Colonic mucosa (tissue), 4 donors: ENCODE measurements around the gene PDF. TPM values are rescaled to one million over a fixed set of nuclear protein-coding genes. Genes with fewer than 3 reads are reported as not detected.
A peak's percentile ranks its signal among the peaks of the same experiment; 100 is the strongest.

Experiments
- DNase-seq: peaks from one replicate; pipeline ENCODE4 v3.0.0-alpha.2; 2020
- H3K27ac ChIP-seq: fragments of 200-600 bp; one replicate; pipeline ENCODE4 v1.8.0; 2021
- H3K27me3 ChIP-seq: fragments of 200-600 bp; one replicate; pipeline ENCODE4 v1.8.0; 2021
- H3K36me3 ChIP-seq: fragments of 200-600 bp; one replicate; pipeline ENCODE4 v1.8.0; 2021
- H3K4me1 ChIP-seq: fragments of 200-600 bp; one replicate; pipeline ENCODE4 v1.8.0; 2021; ENCODE audit warnings: mild to moderate bottlenecking
- H3K4me3 ChIP-seq: fragments of 200-600 bp; one replicate; pipeline ENCODE4 v1.8.0; 2021
- H3K9ac ChIP-seq, 2 donors: one replicate each; pipeline ENCODE4 v1.7.0; 2013; ENCODE audit warnings: control low read depth in 2 of 2, low read depth in 2 of 2, low read length in 2 of 2
- H3K9me3 ChIP-seq: fragments of 200-600 bp; one replicate; pipeline ENCODE4 v1.8.0; 2021
- intact Hi-C: fragments of 100-400 bp; cut with DNase I; formaldehyde crosslinking; loops from one replicate; pipeline ENCODE4 v1.14.1; 2022
- total RNA-seq, 2 donors: library from RNA; stranded (reverse); fragmentation: NEBNext Ultra II Directional in 1 of 2; extraction: Animal tissue kit (Norgen Biotek cat#: 25700) in 1 of 2; gene quantifications; one replicate each; pipeline ENCODE4 v1.2.1, GENCODE V29; 2021
- TF ChIP-seq, protein P1 (sequence below): fragments of 200-600 bp; IDR thresholded peaks from one replicate; pipeline ENCODE4 v1.8.0; 2022; ENCODE audit warnings: antibody characterized with exemption, mild to moderate bottlenecking
- donor health status: healthy.
- donor health status: DM: no; HTN: no; CAD: no.
- donor health status: DM: no; HTN: no; CAD: no.

Gene PDF
- 10 to 100 TPM; 13.2 to 35.1 TPM for total RNA-seq

GRCh38 chr16:69330286-69331109, at the start of gene PDF:
Gene PDF (minus strand): TSS chr16:69330588. CDS start chr16:69330570, 18 bp downstream.
- Histone ChIP-seq H3K27me3 (no peaks in the 10 kb centered on the region), H3K9me3 (no peaks in the 10 kb centered on the region), H3K9ac (peak within 1 kb of the TSS; percentile 81 to 89), H3K4me3 (peak within 1 kb of the TSS; percentile 99), H3K4me1 (peaks cover 32% of the 10 kb centered on the region), H3K36me3 (peaks cover 8% of the 10 kb centered on the region), H3K27ac (peak within 1 kb of the TSS; percentile 95)
- peak; percentile 97 for DNase-seq
- TF ChIP-seq, protein P1, sequence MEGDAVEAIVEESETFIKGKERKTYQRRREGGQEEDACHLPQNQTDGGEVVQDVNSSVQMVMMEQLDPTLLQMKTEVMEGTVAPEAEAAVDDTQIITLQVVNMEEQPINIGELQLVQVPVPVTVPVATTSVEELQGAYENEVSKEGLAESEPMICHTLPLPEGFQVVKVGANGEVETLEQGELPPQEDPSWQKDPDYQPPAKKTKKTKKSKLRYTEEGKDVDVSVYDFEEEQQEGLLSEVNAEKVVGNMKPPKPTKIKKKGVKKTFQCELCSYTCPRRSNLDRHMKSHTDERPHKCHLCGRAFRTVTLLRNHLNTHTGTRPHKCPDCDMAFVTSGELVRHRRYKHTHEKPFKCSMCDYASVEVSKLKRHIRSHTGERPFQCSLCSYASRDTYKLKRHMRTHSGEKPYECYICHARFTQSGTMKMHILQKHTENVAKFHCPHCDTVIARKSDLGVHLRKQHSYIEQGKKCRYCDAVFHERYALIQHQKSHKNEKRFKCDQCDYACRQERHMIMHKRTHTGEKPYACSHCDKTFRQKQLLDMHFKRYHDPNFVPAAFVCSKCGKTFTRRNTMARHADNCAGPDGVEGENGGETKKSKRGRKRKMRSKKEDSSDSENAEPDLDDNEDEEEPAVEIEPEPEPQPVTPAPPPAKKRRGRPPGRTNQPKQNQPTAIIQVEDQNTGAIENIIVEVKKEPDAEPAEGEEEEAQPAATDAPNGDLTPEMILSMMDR: no peak
- intact Hi-C loops: no loop called here

DNA sequence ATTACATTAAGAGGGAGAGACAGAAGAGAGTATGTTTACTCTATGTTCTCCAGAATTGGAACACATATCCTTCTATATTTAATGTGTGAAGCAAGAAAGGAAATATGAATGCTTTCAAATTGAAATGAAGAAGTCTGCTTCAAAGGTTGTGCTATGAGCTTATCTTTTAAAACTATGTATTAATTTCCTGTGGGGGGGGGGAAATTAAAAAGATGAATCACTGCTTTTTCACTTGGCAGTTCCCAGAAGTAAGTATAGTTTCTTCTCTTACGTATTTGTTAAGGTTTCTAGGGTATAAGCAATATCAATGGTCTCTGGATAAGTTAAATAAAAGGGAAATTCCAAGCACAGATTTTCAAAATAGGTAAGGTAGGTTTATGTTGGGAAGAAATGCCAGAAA, 48.4 kb upstream of the PDF start:
- Histone ChIP-seq H3K36me3 (no peaks in the 10 kb centered on the region), H3K27ac (no peak overlapping the region), H3K4me3 (no peak overlapping the region), H3K4me1 (no peaks in the 10 kb centered on the region), H3K9me3 (no peaks in the 10 kb centered on the region), H3K27me3 (no peaks in the 10 kb centered on the region), H3K9ac (no peak overlapping the region)
- no peak for DNase-seq
- intact Hi-C loops: loop anchor here (10.0 kb wide), 1 partner anchor 64 kb away; the partner anchor contains the start of gene VPS4A
- TF ChIP-seq, protein P1: no peak

DNA sequence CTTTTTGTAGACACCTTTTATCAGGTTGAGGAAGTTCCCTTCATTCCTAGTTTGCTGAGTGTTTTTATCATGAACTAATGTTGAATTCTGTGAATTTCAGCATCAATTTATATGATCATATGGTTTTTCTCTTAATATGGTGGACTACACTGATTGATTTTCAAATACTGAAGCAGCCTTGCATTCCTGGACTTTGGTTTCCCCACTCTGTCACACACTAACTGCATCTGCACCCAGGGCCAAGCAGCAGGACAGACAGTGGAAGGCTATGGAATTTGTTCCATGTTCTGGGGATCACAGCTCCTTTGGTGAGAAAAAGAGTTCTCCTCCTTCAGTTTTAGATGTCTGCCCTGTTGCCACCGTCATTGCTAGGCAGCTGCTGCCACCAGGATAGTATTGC, 47.6 kb upstream of the PDF start:
- no peak for DNase-seq
- H3K36me3 ChIP-seq: no peaks in the 10 kb centered on the region
- H3K27me3 ChIP-seq: no peaks in the 10 kb centered on the region
- no peaks in the 10 kb centered on the region for H3K4me1 ChIP-seq
- no peak overlapping the region for H3K9ac ChIP-seq
- TF ChIP-seq, protein P1: no peak
- no peak overlapping the region for H3K27ac ChIP-seq
- no peaks in the 10 kb centered on the region for H3K9me3 ChIP-seq
- intact Hi-C loops: loop anchor here (10.0 kb wide), 1 partner anchor 63 kb away; the partner anchor contains the start of gene VPS4A
- H3K4me3 ChIP-seq: no peak overlapping the region

- no peak for DNase-seq
- H3K4me3 ChIP-seq: no peak overlapping the region
- H3K36me3 ChIP-seq: peaks cover 5% of the 10 kb centered on the region
- no peak overlapping the region for H3K9ac ChIP-seq
- no peaks in the 10 kb centered on the region for H3K4me1 ChIP-seq
- no peaks in the 10 kb centered on the region for H3K27me3 ChIP-seq
- H3K27ac ChIP-seq: no peak overlapping the region
- TF ChIP-seq, protein P1: no peak
- H3K9me3 ChIP-seq: no peaks in the 10 kb centered on the region
- intact Hi-C loops: loop anchor here (10.0 kb wide), 1 partner anchor 62 kb away; the partner anchor contains the start of gene VPS4A
Observed at GRCh38 chr16:69376393-69377059, 46.1 kb upstream of the PDF start.

GRCh38 chr16:69373019-69373418, 42.6 kb upstream of the PDF start:
- DNase-seq: peak; percentile 60
- TF ChIP-seq, protein P1: no peak
- Histone ChIP-seq H3K9ac (no peak overlapping the region), H3K36me3 (peaks cover 5% of the 10 kb centered on the region), H3K4me1 (no peaks in the 10 kb centered on the region), H3K9me3 (no peaks in the 10 kb centered on the region), H3K27ac (peak overlapping the region; percentile 69), H3K27me3 (no peaks in the 10 kb centered on the region), H3K4me3 (no peak overlapping the region)
- intact Hi-C loops: loop anchor here (10.0 kb wide), 1 partner anchor 58 kb away; the partner anchor contains the start of gene VPS4A
